GM20431 (cell line): ENCODE data around the gene TLDC2.
"Not testable (repeated sequence)": the region's sequence is repeated elsewhere in the genome, so short reads cannot be mapped to it uniquely, and the experiment has no call there.

Source experiments
- in situ Hi-C: fragments of 300-500 bp; cut with MseI, MboI; formaldehyde crosslinking; loops from one replicate; pipeline ENCODE4 v1.15.0; 2020; ENCODE audit warnings: low sequenced_read_pairs; ENCODE audit not compliant: unreplicated experiment

The TLDC2 gene

GRCh38 chr20:36875702-36876472 lies at the start of gene TLDC2:
TLDC2 (plus strand) TSS chr20:36876138; CDS start chr20:36876175, 37 bp downstream.
- in situ Hi-C loops = no loop called here

- in situ Hi-C loops = no loop called here
Measured at GRCh38 chr20:36826554-36827244, 49.2 kb upstream of the TLDC2 start.

DNA sequence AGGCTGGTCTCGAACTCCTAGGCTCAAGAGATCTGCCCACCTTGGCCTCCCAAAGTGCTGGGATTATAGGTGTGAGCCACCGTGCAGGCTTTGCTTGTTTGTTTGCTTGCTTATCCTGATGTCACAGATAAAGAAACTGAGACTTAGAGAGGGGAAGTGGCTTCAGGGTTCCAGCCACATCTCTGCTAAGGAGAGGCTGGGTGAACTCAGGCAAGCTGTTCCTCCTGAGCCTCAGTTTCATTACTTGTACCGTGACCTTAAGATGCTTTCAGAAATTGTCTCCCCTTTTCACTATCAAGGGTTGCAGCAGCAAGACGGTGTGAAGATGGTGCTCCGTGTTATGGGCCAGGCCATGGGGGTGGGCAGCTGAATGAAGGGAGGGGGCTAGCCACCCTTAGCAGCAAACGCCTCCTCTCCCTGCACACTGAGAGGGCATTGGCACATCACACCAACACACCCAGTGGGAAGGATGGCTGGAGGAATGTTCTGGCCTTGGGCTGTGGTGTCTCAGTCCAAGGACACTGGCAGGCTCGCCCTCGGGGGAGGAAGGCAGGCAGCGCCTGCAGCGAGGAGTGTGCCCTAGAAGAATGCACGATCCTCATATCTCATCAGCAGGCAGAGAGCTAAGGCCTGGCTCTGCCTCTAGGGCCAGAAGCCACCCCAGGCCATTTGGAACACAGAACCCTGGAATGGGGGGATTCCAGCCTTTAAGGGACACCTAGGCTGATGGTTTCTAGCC lies 48.2 kb upstream of the TLDC2 start:
- in situ Hi-C loops = no loop called here

DNA sequence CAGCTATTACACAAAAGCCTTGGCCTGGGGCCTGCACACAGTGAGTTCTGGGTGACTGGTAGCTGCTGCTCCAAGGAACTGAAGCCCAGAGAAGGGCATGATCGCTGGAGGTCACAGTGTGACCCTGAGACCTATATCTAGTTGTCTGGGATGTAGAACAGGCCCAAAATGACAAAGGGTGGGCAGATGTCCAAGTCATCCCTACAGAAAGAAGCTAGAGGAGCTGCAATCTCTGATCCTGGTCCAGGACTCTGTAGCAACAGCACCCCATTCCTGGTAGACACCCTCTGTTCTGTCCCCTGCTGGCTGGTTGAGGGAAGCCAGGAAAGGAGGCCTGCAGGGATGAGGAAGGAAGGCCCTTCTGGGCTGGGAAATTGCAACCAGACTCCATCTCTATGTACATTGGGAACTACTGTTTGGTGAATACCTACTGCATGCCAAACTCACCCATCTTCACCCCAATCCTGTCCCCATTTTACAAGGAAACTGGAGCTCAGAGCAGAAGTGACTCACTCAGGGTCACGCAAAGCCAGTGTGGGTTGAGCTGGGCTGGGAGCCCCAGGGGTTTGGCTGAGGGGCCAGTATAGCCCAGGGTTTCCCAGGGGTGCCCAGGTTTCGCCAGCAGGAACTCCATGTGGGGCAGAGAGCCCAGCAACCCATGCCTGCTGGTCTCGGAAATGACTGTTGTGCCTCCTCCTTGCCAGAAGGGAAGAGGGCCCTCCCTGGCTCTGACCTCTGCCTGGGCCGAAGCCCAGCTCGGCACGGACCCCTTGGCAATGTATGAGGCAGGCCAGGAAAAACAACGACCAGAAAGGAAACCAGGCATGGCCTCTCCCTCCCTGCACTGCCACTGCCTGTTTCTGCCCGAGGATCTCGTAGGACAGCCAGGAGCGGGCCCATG lies 44.9 kb upstream of the TLDC2 start:
- in situ Hi-C loops = no loop called here

- in situ Hi-C loops = no loop called here
Measured at GRCh38 chr20:36832791-36833190, 43.1 kb upstream of the TLDC2 start.

DNA sequence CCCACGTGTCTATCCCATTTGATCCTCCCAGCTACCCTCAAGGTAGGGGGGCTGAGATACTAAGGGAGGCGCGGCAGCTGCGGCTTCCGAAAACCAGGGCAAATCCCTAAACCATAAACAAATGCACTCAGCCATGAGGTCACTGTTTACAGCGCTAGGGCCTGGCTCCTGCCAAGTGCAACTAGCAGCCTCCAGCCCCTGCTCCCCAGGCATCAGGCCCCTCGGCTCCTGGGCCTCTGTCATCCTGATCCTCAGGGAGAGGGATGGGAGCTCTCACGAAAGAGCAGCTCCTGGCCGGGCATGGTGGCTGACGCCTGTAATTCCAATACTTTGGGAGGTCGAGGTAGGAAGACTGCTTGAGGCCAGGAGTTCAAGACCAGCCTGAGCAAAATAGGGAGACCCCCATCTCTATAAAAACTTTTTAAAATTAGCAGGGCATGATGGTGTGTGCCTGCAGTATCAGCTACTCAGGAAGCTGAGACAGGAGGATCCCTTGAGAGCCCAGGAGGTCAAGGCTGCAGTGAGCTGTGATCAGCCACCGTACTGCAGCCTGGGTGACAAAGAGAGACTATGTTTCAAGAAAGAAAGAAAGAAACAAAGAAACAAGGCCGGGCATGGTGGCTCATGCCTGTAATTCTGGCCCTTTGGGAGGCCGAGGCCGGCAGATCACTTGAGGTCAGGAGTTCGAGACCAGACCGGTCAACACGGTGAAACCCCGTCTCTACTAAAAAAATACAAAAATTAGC lies 42.5 kb upstream of the TLDC2 start:
- in situ Hi-C loops = no loop called here

- in situ Hi-C loops = no loop called here
Measured at GRCh38 chr20:36835025-36835424, 40.9 kb upstream of the TLDC2 start.

DNA sequence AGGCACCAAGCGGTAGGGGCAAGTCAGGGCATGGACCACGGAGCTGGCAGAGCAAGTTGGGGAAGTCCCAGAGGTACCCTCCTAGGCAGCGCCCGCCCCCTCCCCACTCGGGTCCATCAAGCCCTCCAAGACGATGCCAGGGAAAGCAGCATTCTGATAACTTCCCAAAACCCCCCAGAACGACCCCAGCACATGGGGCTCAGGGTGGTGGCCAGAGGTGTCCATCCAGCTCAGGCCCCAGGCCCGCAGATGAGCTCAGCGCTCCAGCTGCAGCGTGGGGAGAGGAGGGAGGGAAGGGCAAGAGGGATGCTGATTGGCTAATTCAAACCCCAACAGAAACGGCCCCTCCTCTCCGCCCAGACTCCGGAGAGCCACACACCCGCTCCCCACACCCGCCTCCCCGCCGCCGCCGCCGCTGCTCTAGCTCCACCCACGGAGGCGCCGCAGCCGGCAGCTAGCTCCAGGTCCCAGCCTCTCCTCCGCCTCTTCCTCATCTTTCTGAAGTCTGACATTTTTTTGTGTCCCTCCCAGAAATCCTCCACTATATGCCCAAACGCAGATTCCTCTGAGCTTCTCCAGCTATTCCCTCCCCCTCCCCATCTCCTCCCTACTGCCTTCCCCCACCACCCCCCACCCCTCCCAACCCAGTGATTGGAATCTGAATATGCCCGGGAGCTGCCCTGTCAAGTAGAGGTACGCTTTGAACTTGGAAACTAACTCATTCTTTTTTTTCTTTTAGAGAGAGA lies 40.3 kb upstream of the TLDC2 start:
- in situ Hi-C loops = no loop called here

DNA sequence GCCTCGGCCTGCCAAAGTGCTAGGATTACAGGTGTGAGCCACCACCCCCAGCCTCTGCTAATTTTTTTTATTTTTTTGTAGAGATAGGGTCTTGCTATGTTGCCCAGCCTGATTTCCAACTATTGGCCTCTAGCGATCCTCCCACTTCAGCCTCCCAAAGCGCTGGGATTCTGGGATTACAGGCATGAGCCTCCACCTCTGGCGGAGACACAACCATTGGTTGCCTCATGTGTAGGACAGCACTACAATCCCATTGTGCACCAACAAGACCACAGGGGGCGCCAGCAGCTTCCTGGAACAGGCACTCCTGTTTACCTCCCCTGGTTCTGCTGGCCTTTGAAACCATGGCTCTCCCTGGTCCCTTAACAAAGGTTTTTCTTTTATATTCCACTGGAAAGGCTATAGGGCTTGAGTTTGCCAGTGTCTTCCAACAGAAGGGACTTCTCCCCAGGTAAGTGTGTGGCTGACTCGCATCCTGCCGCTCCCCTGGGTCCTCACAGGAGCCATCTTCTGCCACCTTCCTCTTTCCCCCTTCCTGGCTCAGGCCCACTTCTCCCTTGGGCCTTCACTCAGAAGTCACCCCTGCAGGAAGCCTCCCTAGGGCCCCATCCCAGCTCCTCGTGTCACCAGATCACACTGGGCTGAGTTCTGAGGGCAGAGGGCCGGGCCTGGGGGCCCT lies 39.2 kb upstream of the TLDC2 start:
- in situ Hi-C loops = no loop called here

DNA sequence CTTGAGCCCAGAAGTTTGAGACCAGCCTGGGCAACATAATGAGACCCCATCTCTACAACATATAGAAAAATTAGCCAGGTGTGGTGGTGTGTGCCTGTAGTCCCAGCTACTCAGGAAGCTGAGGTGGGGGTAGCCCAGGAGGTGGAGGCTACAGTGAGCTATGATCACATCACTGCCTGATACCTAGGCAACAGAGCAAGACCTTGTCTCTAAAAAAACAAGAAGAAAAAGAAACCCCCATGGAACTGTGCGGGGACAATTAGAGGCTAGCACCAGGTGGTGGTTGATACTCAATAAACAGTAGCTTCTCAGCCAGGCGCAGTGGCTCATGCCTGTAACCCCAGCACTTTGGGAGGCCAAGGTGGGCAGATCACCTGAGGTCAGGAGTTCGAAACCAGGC lies 37.6 kb upstream of the TLDC2 start:
- in situ Hi-C loops = not testable (repeated sequence)

- in situ Hi-C loops = no loop called here
Measured at GRCh38 chr20:36839150-36839549, 36.8 kb upstream of the TLDC2 start.

GRCh38 chr20:36841030-36841429 lies 34.9 kb upstream of the TLDC2 start:
- in situ Hi-C loops = not testable (repeated sequence)

GRCh38 chr20:36845288-36845971 lies 30.5 kb upstream of the TLDC2 start:
- in situ Hi-C loops = no loop called here

GRCh38 chr20:36847009-36847709 lies 28.8 kb upstream of the TLDC2 start:
- in situ Hi-C loops = no loop called here

DNA sequence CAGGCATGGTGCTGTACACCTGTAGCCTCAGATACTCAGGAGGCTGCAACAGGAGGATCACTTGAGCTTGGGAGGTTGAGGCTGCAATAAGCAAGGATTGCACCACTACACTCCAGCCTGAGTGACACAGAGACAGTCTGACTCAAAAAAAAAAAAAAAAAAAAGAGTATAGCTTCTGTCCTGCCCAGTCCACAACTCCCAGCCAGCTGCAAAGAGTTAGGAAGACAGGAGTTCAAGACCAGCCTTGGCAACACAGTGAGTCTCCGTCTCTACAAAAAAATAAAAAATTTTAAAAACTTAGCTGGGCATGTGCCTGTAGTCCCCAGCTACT lies 28.3 kb upstream of the TLDC2 start:
- in situ Hi-C loops = no loop called here

GRCh38 chr20:36848078-36848660 lies 27.8 kb upstream of the TLDC2 start:
- in situ Hi-C loops = no loop called here

GRCh38 chr20:36848677-36849076 lies 27.3 kb upstream of the TLDC2 start:
- in situ Hi-C loops = no loop called here
